Measurements from ENCODE around the gene FCGR2B. TPM values are rescaled to one million over a fixed set of nuclear protein-coding genes. Genes with fewer than 3 reads are reported as not detected.
"Not testable (repeated sequence)": the region's sequence is repeated elsewhere in the genome, so short reads cannot be mapped to it uniquely, and the experiment has no call there.

FCGR2B gene
- total RNA-seq, 1 donor from 2014 or later, result 19.4 TPM

- intact Hi-C loops (cut with DNase I), result no loop called here
- no peak for ATAC-seq
- no peak for DNase-seq (ENCODE audit: missing footprints)
Measured at GRCh38 chr1:161688946-161689345, 26.0 kb downstream of the FCGR2B start.

DNA sequence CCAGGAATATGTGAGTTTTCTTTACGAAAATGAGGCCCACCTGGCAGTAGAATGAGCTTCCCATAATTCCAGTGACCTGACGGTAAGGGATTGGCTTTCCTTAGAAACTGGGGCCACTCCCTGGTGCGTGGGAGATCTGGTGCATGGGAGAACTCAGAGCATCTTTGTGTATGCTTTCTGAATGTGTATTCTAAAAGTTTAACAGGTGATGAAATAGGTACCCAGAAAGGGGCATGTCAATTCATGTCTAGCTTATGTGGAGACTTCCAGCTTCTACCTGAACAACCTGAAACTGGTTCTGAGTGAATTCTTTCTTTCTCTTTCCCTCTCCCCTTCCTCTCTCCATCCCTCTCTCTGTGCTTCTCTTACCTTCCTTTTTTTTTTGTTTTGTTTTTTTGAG, 28.9 kb downstream of the FCGR2B start:
- intact Hi-C loops (cut with DNase I), result no loop called here
- no peak for DNase-seq (ENCODE audit: missing footprints)
- ATAC-seq, result no peak

DNA sequence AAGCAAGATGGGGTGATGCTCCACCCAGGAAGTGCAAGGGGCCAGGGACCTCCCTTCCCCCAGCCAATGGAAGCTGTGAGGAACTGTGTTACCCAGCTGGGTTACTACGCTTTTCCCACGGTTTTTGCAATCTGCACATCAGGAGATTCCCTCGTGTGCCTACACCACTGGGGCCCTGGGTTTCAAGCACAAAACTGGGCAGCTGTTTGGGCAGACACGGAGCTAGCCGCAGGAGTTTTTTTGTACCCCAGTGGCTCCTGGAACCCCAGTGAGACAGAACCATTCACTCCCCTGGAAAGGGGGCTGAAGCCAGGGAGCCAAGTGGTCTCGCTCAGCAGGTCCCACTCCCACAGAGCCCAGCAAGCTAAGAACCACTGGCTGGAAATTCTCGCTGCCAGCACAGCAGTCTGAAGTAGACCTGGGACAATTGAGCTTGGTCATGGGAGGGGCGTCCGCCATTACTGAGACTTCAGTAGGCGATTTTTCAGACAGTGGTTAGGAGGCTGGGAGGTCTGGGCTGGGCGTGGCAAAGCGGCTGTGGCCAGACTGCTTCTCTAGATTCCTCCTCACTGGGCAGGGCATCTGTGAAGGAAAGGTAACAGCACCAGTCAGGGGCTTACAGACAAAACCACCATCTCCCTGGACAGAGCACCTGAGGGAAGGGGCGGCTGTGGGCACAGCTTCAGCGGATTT, 30.2 kb downstream of the FCGR2B start:
- ATAC-seq; intact Hi-C loops (cut with DNase I); DNase-seq (ENCODE audit: missing footprints): not testable (repeated sequence)

DNA sequence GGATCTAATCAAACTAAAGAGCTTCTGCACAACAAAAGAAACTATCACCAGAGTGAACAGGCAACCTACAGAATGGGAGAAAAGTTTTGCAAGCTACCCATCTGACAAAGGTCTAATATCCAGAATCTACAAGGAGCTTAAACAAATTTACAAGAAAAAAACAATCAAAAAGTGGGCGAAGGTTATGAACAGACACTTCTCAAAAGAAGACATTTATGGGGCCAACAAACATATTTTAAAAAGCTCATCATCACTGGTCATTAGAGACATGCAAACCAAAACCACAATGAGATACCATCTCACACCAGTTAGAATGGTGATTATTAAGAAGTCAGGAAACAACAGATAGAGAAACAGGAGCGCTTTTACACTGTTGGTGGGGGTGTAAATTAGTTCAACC, 35.4 kb downstream of the FCGR2B start:
- ATAC-seq; intact Hi-C loops (cut with DNase I); DNase-seq (ENCODE audit: missing footprints): not testable (repeated sequence)

GRCh38 chr1:161702250-161702649, 39.3 kb downstream of the FCGR2B start:
- ATAC-seq, result no peak
- DNase-seq (ENCODE audit: missing footprints), result no peak
- intact Hi-C loops (cut with DNase I), result no loop called here

- no peak for ATAC-seq
- DNase-seq (ENCODE audit: missing footprints), result no peak
- intact Hi-C loops (cut with DNase I), result no loop called here
Measured at GRCh38 chr1:161705537-161705936, 42.6 kb downstream of the FCGR2B start.

GRCh38 chr1:161706113-161706481, 43.2 kb downstream of the FCGR2B start:
- intact Hi-C loops (cut with DNase I), result no loop called here
- ATAC-seq (no peak), DNase-seq (ENCODE audit: missing footprints) (no peak)

DNA sequence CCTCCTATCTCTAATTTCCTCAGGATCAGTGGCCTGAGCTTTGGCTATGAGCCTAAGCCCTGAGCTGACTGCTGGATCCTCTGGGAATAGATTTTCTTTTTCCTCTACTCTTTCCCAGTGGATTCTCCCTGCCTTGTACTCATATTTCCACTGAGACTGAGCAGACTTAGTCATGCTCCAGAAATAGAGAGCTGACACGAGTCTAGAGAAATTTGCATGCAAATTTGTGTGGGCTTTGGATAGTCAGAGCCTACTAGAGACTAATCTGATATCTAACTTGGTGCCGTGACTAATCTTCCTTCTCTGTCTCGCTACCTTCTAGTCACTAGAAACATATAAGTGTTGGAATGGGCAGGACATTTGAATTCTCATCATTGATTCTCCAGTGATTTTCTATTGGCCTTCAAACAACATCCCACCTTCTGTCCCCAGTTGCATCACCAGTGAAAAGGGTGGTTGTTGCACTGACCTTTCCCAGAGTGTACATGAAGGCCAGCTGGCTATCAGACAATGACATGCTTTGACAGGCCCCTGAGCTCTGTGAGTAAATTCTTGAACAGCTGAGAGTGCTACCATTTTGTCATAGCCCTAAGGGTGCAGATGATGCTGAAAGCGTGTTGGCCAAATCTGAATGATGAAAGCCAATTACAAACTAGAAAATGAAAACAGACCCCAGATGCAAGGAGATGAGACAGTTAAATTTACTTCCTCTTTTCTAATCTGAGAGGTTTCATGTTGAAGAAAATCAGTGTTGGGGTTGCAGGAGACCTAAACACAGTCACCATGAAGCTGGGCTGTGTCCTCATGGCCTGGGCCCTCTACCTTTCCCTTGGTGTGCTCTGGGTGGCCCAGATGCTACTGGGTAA, 43.8 kb downstream of the FCGR2B start, which contains the start of gene FCRLA:
Gene FCRLA, plus strand, starts transcription at position 748 of the 866 bp plus-strand sequence. Its CDS starts 36 bp downstream, at position 784.
- DNase-seq (ENCODE audit: missing footprints), result no peak
- peak; percentile 75 for ATAC-seq
- intact Hi-C loops (cut with DNase I), result no loop called here

GRCh38 chr1:161707503-161707902, 44.6 kb downstream of the FCGR2B start:
- intact Hi-C loops (cut with DNase I), result no loop called here
- no peak for ATAC-seq
- DNase-seq (ENCODE audit: missing footprints), result no peak

GRCh38 chr1:161709373-161709772, 46.4 kb downstream of the FCGR2B start:
- no peak for ATAC-seq
- intact Hi-C loops (cut with DNase I), result no loop called here

GRCh38 chr1:161710560-161710959, 47.6 kb downstream of the FCGR2B start:
- ATAC-seq (no peak), DNase-seq (ENCODE audit: missing footprints) (no peak)
- intact Hi-C loops (cut with DNase I), result no loop called here

More at GRCh38 chr1:161709373-161709772, 46.4 kb downstream of the FCGR2B start:
- DNase-seq (ENCODE audit: missing footprints), result no peak

GRCh38 chr1:161718559-161719324, 55.8 kb downstream of the FCGR2B start:
- ATAC-seq, result no peak
- intact Hi-C loops (cut with DNase I), result no loop called here
- DNase-seq (ENCODE audit: missing footprints), result no peak

GRCh38 chr1:161719325-161719611, 56.3 kb downstream of the FCGR2B start:
- intact Hi-C loops (cut with DNase I), result no loop called here
- DNase-seq (ENCODE audit: missing footprints) (no peak), ATAC-seq (no peak)

GRCh38 chr1:161720422-161720821, 57.5 kb downstream of the FCGR2B start:
- intact Hi-C loops (cut with DNase I), result no loop called here
- no peak for ATAC-seq
- no peak for DNase-seq (ENCODE audit: missing footprints)

- ATAC-seq (no peak), DNase-seq (ENCODE audit: missing footprints) (no peak)
- intact Hi-C loops (cut with DNase I), result no loop called here
Measured at GRCh38 chr1:161720956-161721737, 58.2 kb downstream of the FCGR2B start, which contains the start of gene FCRLB. TSS of gene FCRLB (plus strand) at chr1:161721544. CDS start at chr1:161722673, 1,129 bp downstream.

GRCh38 chr1:161721738-161722343, 58.9 kb downstream of the FCGR2B start:
- ATAC-seq (no peak), DNase-seq (ENCODE audit: missing footprints) (no peak)
- intact Hi-C loops (cut with DNase I), result no loop called here

DNA sequence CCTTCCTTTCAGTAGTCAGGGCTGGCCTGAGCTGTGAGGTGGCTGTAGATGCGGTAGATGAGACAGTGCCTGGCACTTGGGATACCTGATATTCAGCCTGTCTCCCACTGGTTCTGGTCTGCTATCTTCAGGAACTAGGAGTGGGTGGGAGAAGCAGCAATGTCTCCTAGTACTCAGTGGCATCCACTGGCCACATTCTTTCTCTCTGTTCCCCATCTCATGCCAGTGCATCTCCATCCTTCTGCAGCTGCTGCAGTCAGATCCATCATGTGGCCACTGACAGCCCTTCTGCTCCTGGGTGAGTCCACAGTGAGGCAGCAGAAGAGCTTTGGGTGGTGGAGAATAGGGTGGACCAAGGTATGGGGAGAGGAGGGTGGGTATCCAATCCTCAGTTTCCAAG, 59.5 kb downstream of the FCGR2B start:
- ATAC-seq (no peak), DNase-seq (ENCODE audit: missing footprints) (no peak)
- intact Hi-C loops (cut with DNase I), result no loop called here

GRCh38 chr1:161723459-161724141, 60.7 kb downstream of the FCGR2B start:
- ATAC-seq (no peak), DNase-seq (ENCODE audit: missing footprints) (no peak)
- intact Hi-C loops (cut with DNase I), result no loop called here
